DND-41 (cell line): ENCODE results near the gene TRDMT1.

Source experiments
- ATAC-seq: fragments of 200-7000 bp; cut with Tn5 transposase; 3 replicates; pipeline ENCODE4 v1.9.1; 2021; ENCODE audit warnings: low read depth; ENCODE audit not compliant: insufficient read depth
- DNase-seq: peaks from one replicate; pipeline ENCODE4 v3.0.0-alpha.2; 2020
- H2AFZ ChIP-seq: 2 replicates; pipeline ENCODE4 v1.6.0; 2012; ENCODE audit warnings: low read depth, low read length
- H3K27ac ChIP-seq: 2 replicates; pipeline ENCODE4 v1.5.1; 2012; ENCODE audit warnings: low read length, inconsistent platforms
- H3K27me3 ChIP-seq: fragments of 200-600 bp; sonication (generic); 2 replicates; pipeline ENCODE4 v1.6.0; 2012; ENCODE audit warnings: low read length, mild to moderate bottlenecking, inconsistent platforms; ENCODE audit not compliant: insufficient read depth, poor library complexity
- H3K36me3 ChIP-seq: 2 replicates; pipeline ENCODE4 v1.5.1; 2012; ENCODE audit warnings: low read length, inconsistent platforms; ENCODE audit not compliant: insufficient read depth
- H3K4me1 ChIP-seq: 2 replicates; pipeline ENCODE4 v1.5.1; 2012; ENCODE audit warnings: mild to moderate bottlenecking, low read length; ENCODE audit not compliant: insufficient read depth
- H3K4me2 ChIP-seq: 2 replicates; pipeline ENCODE4 v1.6.0; 2012; ENCODE audit warnings: mild to moderate bottlenecking, moderate library complexity, low read length, inconsistent platforms; ENCODE audit not compliant: insufficient read depth
- H3K4me3 ChIP-seq, 2 experiments: fragments of 200-600 bp in 1 of 2; shearing (Covaris generic) in 1 of 2; 2 replicates each; pipeline ENCODE4 v1.5.1; 2012 to 2016; ENCODE audit warnings: inconsistent platforms in 2 of 2, low read length in 2 of 2, mild to moderate bottlenecking in 2 of 2, low read depth in 1 of 2, moderate library complexity in 1 of 2
- H3K79me2 ChIP-seq: 2 replicates; pipeline ENCODE4 v1.6.0; 2012; ENCODE audit warnings: low read length, inconsistent platforms; ENCODE audit not compliant: insufficient read depth
- H3K9ac ChIP-seq: 2 replicates; pipeline ENCODE4 v1.6.0; 2012; ENCODE audit warnings: low read depth, mild to moderate bottlenecking, inconsistent platforms, low read length, moderate library complexity
- H3K9me3 ChIP-seq: 2 replicates; pipeline ENCODE4 v1.5.1; 2012; ENCODE audit warnings: low read length, moderate library complexity, mild to moderate bottlenecking, inconsistent platforms; ENCODE audit not compliant: insufficient read depth, severe bottlenecking
- H4K20me1 ChIP-seq: 2 replicates; pipeline ENCODE4 v1.6.0; 2012; ENCODE audit warnings: low read length; ENCODE audit not compliant: insufficient read depth
- EZH2 ChIP-seq: IDR thresholded peaks from 3 replicates; pipeline ENCODE4 v1.6.1; 2012; ENCODE audit warnings: borderline replicate concordance, low read depth, mild to moderate bottlenecking, moderate library complexity, low read length, inconsistent platforms; ENCODE audit not compliant: severe bottlenecking
- TF ChIP-seq, protein P1 (sequence below): IDR thresholded peaks from 2 replicates; pipeline ENCODE4 v1.5.1; 2012; ENCODE audit warnings: borderline replicate concordance, low read length, moderate library complexity, mild to moderate bottlenecking; ENCODE audit not compliant: poor library complexity, severe bottlenecking; ENCODE audit errors: extremely low read depth

TRDMT1 gene

DNA sequence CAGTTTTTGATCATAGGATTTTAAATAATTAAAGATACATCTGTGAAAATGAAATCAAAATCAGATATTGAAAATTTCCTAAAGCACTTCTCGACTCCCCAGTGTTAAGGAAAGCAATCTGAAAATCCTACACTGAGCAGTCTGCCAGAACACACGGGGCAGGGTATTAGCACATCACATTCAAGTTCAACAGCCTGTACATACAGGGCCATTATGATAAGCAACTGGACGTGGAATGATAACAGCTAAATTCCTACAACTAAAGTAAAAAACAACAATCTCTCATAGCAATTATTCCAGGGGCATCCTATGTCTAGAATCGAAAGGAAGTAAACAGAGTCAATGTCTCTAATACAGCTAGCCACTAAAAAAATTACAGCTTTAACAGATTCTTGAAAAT is 31.7 kb downstream of the TRDMT1 start:
- no peak for ATAC-seq
- no peak overlapping the region for H3K4me2 ChIP-seq
- H3K4me1 ChIP-seq = no peaks in the 10 kb centered on the region
- H2AFZ ChIP-seq = no peak overlapping the region
- no peak overlapping the region for H3K4me3 ChIP-seq
- H3K36me3 ChIP-seq = 0 out of 2 replicates have a peak, but pooled peaks cover 3% of the 10 kb centered on the region
- no peaks in the 10 kb centered on the region for H3K79me2 ChIP-seq
- TF ChIP-seq, protein P1, sequence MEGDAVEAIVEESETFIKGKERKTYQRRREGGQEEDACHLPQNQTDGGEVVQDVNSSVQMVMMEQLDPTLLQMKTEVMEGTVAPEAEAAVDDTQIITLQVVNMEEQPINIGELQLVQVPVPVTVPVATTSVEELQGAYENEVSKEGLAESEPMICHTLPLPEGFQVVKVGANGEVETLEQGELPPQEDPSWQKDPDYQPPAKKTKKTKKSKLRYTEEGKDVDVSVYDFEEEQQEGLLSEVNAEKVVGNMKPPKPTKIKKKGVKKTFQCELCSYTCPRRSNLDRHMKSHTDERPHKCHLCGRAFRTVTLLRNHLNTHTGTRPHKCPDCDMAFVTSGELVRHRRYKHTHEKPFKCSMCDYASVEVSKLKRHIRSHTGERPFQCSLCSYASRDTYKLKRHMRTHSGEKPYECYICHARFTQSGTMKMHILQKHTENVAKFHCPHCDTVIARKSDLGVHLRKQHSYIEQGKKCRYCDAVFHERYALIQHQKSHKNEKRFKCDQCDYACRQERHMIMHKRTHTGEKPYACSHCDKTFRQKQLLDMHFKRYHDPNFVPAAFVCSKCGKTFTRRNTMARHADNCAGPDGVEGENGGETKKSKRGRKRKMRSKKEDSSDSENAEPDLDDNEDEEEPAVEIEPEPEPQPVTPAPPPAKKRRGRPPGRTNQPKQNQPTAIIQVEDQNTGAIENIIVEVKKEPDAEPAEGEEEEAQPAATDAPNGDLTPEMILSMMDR = no peak
- no peak for TF ChIP-seq EZH2
- H3K9ac ChIP-seq = no peak overlapping the region
- H3K27me3 ChIP-seq = no peaks in the 10 kb centered on the region
- no peaks in the 10 kb centered on the region for H4K20me1 ChIP-seq
- H3K27ac ChIP-seq = no peak overlapping the region
- no peaks in the 10 kb centered on the region for H3K9me3 ChIP-seq
- no peak for DNase-seq

DNA sequence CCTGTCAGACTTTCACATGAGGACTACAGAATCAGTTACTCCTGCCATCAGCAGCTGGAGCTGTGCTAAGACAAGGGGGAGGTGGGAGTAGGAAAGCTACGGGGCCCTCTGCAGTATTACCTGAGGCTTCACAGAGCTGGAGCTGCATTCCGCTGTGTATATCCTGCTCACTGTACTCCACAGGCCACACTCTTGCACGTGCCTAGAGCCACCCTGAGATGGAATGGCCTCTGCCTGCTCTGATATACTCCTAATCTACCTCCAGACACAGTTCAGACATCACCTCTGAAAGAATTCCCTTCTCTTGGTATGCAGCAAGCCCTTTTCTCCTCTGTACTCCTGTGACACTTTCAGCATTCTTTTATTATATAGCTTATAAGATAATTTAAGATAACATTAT is 34.8 kb downstream of the TRDMT1 start:
- DNase-seq (no peak), ATAC-seq (0 out of 3 replicates have a peak, but pooled peaks have one; percentile 14)
- Histone ChIP-seq H3K4me1 (no peaks in the 10 kb centered on the region), H3K9me3 (no peaks in the 10 kb centered on the region), H3K27me3 (no peaks in the 10 kb centered on the region), H4K20me1 (no peaks in the 10 kb centered on the region), H3K27ac (no peak overlapping the region), H3K79me2 (no peaks in the 10 kb centered on the region), H3K9ac (no peak overlapping the region), H3K4me2 (no peak overlapping the region), H3K4me3 (no peak overlapping the region), H2AFZ (no peak overlapping the region), H3K36me3 (0 out of 2 replicates have a peak, but pooled peaks cover 3% of the 10 kb centered on the region)
- no peak for TF ChIP-seq EZH2
- TF ChIP-seq, protein P1 = no peak

DNA sequence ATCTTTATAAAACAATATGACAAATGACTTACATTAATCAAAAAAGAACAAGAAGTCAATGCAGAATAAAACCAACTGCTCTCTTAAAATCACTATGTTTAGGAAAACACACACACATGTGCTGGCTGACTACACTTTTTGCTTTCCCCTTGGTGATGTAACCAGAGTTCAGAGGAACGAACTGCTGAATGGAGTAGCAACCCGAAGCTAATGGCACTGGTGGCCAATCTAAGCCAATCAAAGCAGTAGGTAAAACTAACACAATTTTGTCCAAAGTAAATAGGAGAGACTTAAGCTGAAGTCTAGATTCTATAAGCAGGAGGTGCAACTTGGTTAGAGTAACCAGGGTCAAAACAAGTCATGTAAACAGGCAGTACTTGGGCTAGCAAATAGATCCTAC is 38.6 kb downstream of the TRDMT1 start:
- Histone ChIP-seq H3K9ac (no peak overlapping the region), H3K4me1 (no peaks in the 10 kb centered on the region), H3K27me3 (no peaks in the 10 kb centered on the region), H2AFZ (no peak overlapping the region), H3K4me3 (no peak overlapping the region), H3K27ac (no peak overlapping the region), H3K4me2 (no peak overlapping the region), H4K20me1 (no peaks in the 10 kb centered on the region), H3K79me2 (no peaks in the 10 kb centered on the region), H3K9me3 (no peaks in the 10 kb centered on the region), H3K36me3 (no peaks in the 10 kb centered on the region)
- no peak for ATAC-seq
- no peak for TF ChIP-seq EZH2
- TF ChIP-seq, protein P1 = no peak
- no peak for DNase-seq

DNA sequence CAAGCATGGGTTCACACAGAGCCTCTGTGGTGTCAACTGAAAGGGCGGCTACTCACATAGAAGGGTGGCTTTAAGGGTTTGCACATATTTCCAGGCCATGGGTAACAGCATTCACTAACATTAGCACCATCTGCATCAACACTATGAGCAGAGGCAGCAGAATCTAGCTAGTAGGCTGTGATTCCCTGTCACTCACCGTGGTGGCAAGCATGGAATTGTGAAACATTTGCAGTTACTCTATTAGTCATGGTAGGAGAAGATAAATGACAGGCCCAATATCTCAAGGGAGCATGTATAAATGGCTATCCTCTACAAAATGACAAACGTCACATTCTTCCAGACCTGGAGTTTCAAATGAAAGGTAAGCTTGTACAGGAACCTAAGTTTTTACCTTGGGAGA is 39.7 kb downstream of the TRDMT1 start:
- no peak for DNase-seq
- ATAC-seq = no peak
- Histone ChIP-seq H2AFZ (no peak overlapping the region), H3K4me1 (no peaks in the 10 kb centered on the region), H3K9ac (no peak overlapping the region), H3K4me2 (no peak overlapping the region), H3K36me3 (no peaks in the 10 kb centered on the region), H3K9me3 (no peaks in the 10 kb centered on the region), H3K79me2 (no peaks in the 10 kb centered on the region), H3K27me3 (no peaks in the 10 kb centered on the region), H3K27ac (no peak overlapping the region), H4K20me1 (no peaks in the 10 kb centered on the region), H3K4me3 (no peak overlapping the region)
- no peak for TF ChIP-seq EZH2
- TF ChIP-seq, protein P1 = no peak
